Activated T-cell treated with anti-CD3 and anti-CD28 coated beads, Interleukin-2, amount 50 U/mL, for 4 hours (primary cell): ENCODE measurements around the gene XPNPEP2. TPM values are rescaled to one million over a fixed set of nuclear protein-coding genes. Genes with fewer than 3 reads are reported as not detected.
A peak's percentile ranks its signal among the peaks of the same experiment; 100 is the strongest.

Source experiments
- ATAC-seq, 2 donors: fragments of 200-7000 bp; cut with Tn5 transposase; one replicate each; pipeline ENCODE4 v1.10.0; 2021
- DNase-seq: peaks from one replicate; pipeline ENCODE4 v3.0.0-alpha.2; 2020
- H3K27me3 Mint-ChIP-seq: one replicate; pipeline ENCODE4 v1.8.0; 2021; ENCODE audit warnings: low read depth, mixed read lengths
- H3K36me3 Mint-ChIP-seq: one replicate; pipeline ENCODE4 v1.8.0; 2022; ENCODE audit warnings: mixed read lengths; ENCODE audit not compliant: insufficient read depth
- H3K4me1 Mint-ChIP-seq: one replicate; pipeline ENCODE4 v1.8.0; 2021; ENCODE audit warnings: low read depth, mixed read lengths
- H3K4me3 Mint-ChIP-seq: one replicate; pipeline ENCODE4 v1.8.0; 2021; ENCODE audit warnings: mild to moderate bottlenecking, moderate library complexity, mixed read lengths
- H3K9me3 Mint-ChIP-seq: one replicate; pipeline ENCODE4 v1.8.0; 2021; ENCODE audit warnings: mixed read lengths
- total RNA-seq, 3 donors: library from RNA; stranded (reverse); gene quantifications; one replicate each; pipeline ENCODE4 v1.2.1, GENCODE V29; 2021

XPNPEP2 gene
- total RNA-seq, 3 donors from 2014 or later: 0.05 to 0.13 (median 0.08) TPM

DNA sequence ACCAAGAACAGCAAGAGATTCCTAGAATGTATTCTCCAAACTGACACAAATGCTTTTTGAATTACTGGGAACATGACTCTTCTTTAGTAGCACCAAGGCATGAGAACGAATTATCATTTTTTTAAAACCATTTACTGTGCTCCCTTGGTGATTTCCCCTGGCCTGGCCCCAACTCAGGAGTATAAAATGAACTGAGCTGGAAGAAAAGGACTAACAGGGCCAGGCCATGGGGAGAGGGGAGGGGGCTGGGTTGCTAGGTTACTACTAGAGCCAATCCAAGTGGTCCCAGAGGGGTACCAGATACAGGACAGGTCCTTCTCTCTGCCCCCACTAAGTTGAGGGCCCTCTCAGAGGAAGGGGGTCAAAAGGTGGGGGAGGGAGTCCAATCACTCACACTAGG is 64.1 kb downstream of the XPNPEP2 start:
- H3K36me3 Mint-ChIP-seq: peaks cover 6% of the 10 kb centered on the region
- no peaks in the 10 kb centered on the region for H3K27me3 Mint-ChIP-seq
- H3K9me3 Mint-ChIP-seq: no peaks in the 10 kb centered on the region
- DNase-seq (no peak), ATAC-seq (no peak)
- no peak overlapping the region for H3K4me3 Mint-ChIP-seq
- peaks cover 19% of the 10 kb centered on the region for H3K4me1 Mint-ChIP-seq

DNA sequence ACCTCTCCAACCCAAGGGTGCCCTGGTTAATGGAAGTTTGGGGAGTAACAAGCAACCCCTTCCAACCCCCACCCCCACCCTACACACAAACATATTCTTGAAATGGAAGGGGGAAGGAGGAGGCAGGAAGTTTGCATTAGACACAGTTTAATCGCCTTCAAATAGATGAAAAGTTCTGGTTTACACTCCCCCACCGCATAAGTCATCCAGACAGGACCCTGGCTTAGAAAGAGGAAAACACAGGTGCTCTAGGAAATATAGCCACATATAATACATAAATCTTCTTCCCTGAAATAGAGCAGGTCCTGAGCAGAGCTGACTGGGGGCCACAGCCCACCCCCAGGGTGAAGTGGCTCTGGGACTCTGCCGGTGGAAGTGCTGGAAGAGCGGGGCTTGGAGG is 66.0 kb downstream of the XPNPEP2 start:
- ATAC-seq (no peak), DNase-seq (no peak)
- Mint-ChIP-seq H3K4me3 (no peak overlapping the region), H3K9me3 (no peaks in the 10 kb centered on the region), H3K4me1 (peaks cover 18% of the 10 kb centered on the region), H3K27me3 (no peaks in the 10 kb centered on the region), H3K36me3 (peaks cover 12% of the 10 kb centered on the region)

DNA sequence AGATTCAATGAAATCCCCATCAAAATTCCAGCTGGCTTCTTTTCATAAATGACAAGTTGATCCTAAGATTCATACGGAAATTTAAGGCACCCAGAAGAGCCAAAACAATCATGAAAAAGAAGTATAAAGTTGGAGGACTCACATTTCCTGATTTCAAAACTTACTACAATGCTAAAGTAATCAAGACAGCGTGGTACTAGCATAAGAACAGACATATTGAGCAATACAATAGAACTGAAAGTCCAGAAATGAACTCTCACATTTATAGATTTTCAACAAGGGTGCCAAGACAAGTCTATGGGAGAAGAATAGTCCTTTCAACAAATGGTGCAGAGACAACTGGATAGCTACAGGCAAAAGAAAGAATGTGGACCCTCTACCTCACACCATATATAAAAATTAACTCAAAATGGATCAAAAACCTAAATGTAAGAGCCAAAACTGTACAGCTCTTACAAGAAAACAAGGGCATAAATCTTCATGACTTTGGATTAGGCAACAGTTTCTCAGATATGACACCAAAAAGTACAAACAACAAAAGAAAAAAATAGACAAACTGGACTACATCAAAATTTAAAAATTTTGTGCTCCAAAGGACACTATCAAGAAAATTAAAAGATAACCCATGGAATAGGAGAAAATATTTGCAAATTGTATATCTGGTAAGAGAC is 69.5 kb downstream of the XPNPEP2 start:
- Mint-ChIP-seq H3K36me3 (peaks cover 17% of the 10 kb centered on the region), H3K4me1 (peaks cover 18% of the 10 kb centered on the region), H3K9me3 (no peaks in the 10 kb centered on the region), H3K27me3 (no peaks in the 10 kb centered on the region), H3K4me3 (no peak overlapping the region)
- ATAC-seq: no peak
- DNase-seq: no peak

DNA sequence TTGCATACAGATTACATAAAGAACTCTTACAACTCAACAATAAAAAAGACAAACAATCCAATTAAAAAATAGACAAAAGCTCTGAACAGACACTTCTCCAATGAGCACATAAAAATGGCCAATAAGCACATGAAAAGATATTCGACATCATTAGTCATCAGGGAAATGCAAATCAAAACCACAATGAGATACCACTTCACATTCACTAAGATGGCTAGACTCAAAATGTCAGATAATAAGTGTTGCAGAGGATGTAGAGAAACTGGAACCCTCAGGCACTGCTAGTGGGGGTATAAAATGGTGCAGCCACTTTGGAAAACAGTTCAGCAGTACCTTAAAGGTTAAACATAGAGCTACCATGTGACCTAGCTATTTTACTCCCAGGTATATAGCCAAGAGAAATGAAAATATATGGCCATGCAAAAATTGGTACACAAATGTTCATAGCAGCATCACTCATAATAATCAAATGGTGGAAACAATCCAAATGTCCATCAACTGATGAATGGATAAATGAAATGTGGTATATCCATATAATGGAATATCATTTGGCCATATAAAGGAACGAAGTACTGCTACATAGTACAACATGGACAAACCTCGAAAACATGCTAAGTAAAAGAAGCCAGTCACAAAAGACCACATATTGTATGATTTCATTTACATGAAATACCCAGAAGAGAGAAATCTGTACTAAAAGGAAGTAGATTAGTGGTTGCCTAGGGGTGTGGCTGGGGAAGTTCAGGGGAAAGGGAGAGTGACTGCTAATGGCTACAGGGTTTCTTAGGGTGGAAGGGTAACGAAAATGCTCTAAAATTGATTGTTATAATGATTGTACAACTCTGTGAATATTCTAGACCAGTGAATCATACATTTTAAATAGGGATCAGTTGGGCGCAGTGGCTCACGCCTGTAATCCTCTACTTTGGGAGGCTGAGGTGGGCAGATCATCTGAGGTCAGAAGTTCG is 70.3 kb downstream of the XPNPEP2 start:
- no peak for DNase-seq
- Mint-ChIP-seq H3K36me3 (peaks cover 17% of the 10 kb centered on the region), H3K4me1 (peaks cover 16% of the 10 kb centered on the region), H3K27me3 (no peaks in the 10 kb centered on the region), H3K4me3 (no peak overlapping the region), H3K9me3 (no peaks in the 10 kb centered on the region)
- peak; percentile 77 to 79 for ATAC-seq

DNA sequence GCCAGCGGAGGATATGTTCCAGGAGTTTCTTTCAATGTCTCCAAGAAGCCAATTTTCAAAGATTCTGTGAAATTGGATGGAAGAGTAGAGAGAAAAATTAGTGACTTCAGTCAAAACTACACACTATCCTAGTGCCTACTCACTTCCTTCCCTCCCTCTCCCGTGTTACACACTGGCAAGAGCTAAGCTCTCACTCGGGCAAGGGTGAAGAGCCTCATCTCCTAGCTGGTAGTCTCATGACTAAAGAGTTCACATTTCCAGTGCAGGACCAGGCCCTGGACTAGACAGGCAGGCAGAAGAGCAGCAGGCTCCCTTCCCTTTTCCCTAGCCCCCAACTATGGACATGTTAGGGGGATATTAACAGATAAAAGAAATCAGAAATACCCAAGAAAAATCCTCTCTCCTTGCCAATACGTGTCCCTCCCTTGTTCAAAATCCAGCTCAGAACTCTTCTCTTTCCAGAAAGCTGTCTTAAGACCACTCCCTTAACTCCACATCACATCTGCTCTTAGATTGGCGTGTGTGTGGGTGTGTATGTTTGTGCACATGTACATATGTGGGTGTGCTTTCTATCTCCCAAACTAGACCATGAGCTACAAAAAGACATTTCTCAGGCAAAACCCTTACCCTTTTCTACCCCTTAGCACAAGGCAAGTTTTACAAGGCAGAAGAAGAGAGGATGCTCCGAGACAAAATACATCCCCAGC is 75.0 kb downstream of the XPNPEP2 start:
- ATAC-seq (no peak), DNase-seq (no peak)
- Mint-ChIP-seq H3K36me3 (peaks cover 14% of the 10 kb centered on the region), H3K9me3 (no peaks in the 10 kb centered on the region), H3K4me3 (no peak overlapping the region), H3K4me1 (peaks cover 7% of the 10 kb centered on the region), H3K27me3 (no peaks in the 10 kb centered on the region)

DNA sequence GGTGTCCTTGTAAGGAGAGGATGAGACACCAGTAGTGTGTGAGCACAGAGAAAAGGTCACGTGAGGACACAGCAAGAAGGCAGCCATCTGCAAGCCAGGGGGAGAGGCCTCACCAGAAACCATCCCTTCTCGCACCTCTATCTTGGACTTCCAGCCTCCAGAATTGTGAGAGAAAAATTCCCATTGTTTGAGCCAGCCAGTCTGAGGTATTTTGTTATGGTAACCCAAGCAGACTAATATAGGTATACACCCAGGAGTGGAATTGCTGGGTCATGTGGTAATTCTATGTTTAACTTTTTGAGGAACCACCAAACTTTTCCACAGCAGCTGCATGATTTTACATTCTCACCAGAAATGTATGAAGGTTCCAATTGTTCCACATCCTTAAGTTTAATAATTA is 79.3 kb downstream of the XPNPEP2 start:
- H3K36me3 Mint-ChIP-seq: peaks cover 5% of the 10 kb centered on the region
- H3K9me3 Mint-ChIP-seq: no peaks in the 10 kb centered on the region
- no peaks in the 10 kb centered on the region for H3K27me3 Mint-ChIP-seq
- H3K4me3 Mint-ChIP-seq: no peak overlapping the region
- ATAC-seq (no peak), DNase-seq (no peak)
- H3K4me1 Mint-ChIP-seq: no peaks in the 10 kb centered on the region

Other genes with a start within 250 kb of the XPNPEP2 start
- gene SMARCA1, start 215.5 kb upstream of the XPNPEP2 start, total RNA-seq: under 1 TPM; 0.28 to 0.45 (median 0.38) TPM
- gene OCRL, start 198.7 kb upstream of the XPNPEP2 start, total RNA-seq: 1 to 10 TPM; 2.8 to 3.0 (median 3.0) TPM
- gene APLN, start 84.0 kb upstream of the XPNPEP2 start, total RNA-seq: under 1 TPM; 0.11 to 0.18 (median 0.11) TPM
- gene SASH3, start 41.0 kb downstream of the XPNPEP2 start, total RNA-seq: 100 to 1,000 TPM in 2 of 3 donors, 10 to 100 TPM in 1; 92.5 to 114 (median 108) TPM
- 10 to 100 TPM; 12.3 to 14.2 (median 12.7) TPM for gene ZDHHC9, start 104.9 kb downstream of the XPNPEP2 start, total RNA-seq
- 10 to 100 TPM; 73.1 to 83.3 (median 79.2) TPM for gene UTP14A, start 167.2 kb downstream of the XPNPEP2 start, total RNA-seq
- gene BCORL1, start 243.7 kb downstream of the XPNPEP2 start, total RNA-seq: 1 to 10 TPM; 7.9 to 9.0 (median 8.8) TPM